ENCODE results near the gene TENT4B. TPM values are rescaled to one million over a fixed set of nuclear protein-coding genes. Genes with fewer than 3 reads are reported as not detected.
A peak's percentile ranks its signal among the peaks of the same experiment; 100 is the strongest.

The TENT4B gene
- total RNA-seq, 1 donor from 2014 or later: 13.2 TPM

- DNase-seq (no peak), ATAC-seq (ENCODE audit: low read depth) (no peak)
- intact Hi-C loops (cut with micrococcal nuclease): loop anchor here (2.0 kb wide), 1 partner anchor 13 kb away; no protein-coding TSS in a partner anchor
- Mint-ChIP-seq H3K27me3 (peaks cover 3% of the 10 kb centered on the region), H3K4me1 (peaks cover 5% of the 10 kb centered on the region), H3K27ac (no peak overlapping the region), H3K4me3 (no peak overlapping the region), H3K36me3 (ENCODE audit: low read depth) (no peaks in the 10 kb centered on the region), H3K9me3 (no peaks in the 10 kb centered on the region)
- ChIA-PET POLR2A (interaction anchor here (2.7 kb wide), 1 partner anchor 31 kb away, joined by 18 read pairs; no protein-coding TSS in a partner anchor), CTCF (interaction anchor here (3.8 kb wide), 1 partner anchor 111 kb away, joined by 28 read pairs; no protein-coding TSS in a partner anchor)
- TF ChIP-seq CTCF (IDR thresholded peaks at IDR 0.05): no peak
Observed at GRCh38 chr16:50244140-50244503, 91.0 kb downstream of the TENT4B start.

- TF ChIP-seq CTCF (IDR thresholded peaks at IDR 0.05): no peak
- H3K4me3 Mint-ChIP-seq: peak overlapping the region; percentile 77
- peaks cover 5% of the 10 kb centered on the region for H3K4me1 Mint-ChIP-seq
- ATAC-seq (ENCODE audit: low read depth): no peak
- POLR2A ChIA-PET: interaction anchor here (0.6 to 2.7 kb wide), 6 partner anchors 28 to 178 kb away, joined by 3 to 18 read pairs (median 3); partner anchors contain the start of gene HEATR3
- CTCF ChIA-PET: interaction anchor here (1.0 to 3.8 kb wide), 6 partner anchors 30 to 110 kb away, joined by 3 to 28 read pairs (median 6); no protein-coding TSS in a partner anchor
- no peak overlapping the region for H3K27ac Mint-ChIP-seq
- intact Hi-C loops (cut with micrococcal nuclease): loop anchor here (2.0 kb wide), 1 partner anchor 14 kb away; no protein-coding TSS in a partner anchor
- DNase-seq: no peak
- no peaks in the 10 kb centered on the region for H3K9me3 Mint-ChIP-seq
- H3K27me3 Mint-ChIP-seq: peaks cover 3% of the 10 kb centered on the region
- no peaks in the 10 kb centered on the region for H3K36me3 Mint-ChIP-seq (ENCODE audit: low read depth)
Observed at GRCh38 chr16:50244504-50245416, 91.7 kb downstream of the TENT4B start.

- ATAC-seq (ENCODE audit: low read depth) (peak; percentile 89), DNase-seq (peak; percentile 65)
- H3K36me3 Mint-ChIP-seq (ENCODE audit: low read depth): no peaks in the 10 kb centered on the region
- no peak for TF ChIP-seq CTCF (IDR thresholded peaks at IDR 0.05)
- peak overlapping the region; percentile 77 for H3K4me3 Mint-ChIP-seq
- H3K9me3 Mint-ChIP-seq: no peaks in the 10 kb centered on the region
- POLR2A ChIA-PET: interaction anchor here (0.6 to 2.7 kb wide), 6 partner anchors 28 to 179 kb away, joined by 3 to 18 read pairs (median 3); partner anchors contain the start of gene HEATR3
- H3K27me3 Mint-ChIP-seq: peaks cover 3% of the 10 kb centered on the region
- CTCF ChIA-PET: interaction anchor here (1.0 to 3.8 kb wide), 6 partner anchors 29 to 109 kb away, joined by 3 to 28 read pairs (median 6); no protein-coding TSS in a partner anchor
- intact Hi-C loops (cut with micrococcal nuclease): loop anchor here (1.0 to 2.0 kb wide), 6 partner anchors 15 to 124 kb away; partner anchors contain the start of gene ADCY7
- H3K27ac Mint-ChIP-seq: no peak overlapping the region
- peaks cover 5% of the 10 kb centered on the region for H3K4me1 Mint-ChIP-seq
Observed at GRCh38 chr16:50245417-50246298, 92.6 kb downstream of the TENT4B start.

GRCh38 chr16:50246299-50247122 is 93.4 kb downstream of the TENT4B start:
- DNase-seq (peak; percentile 38), ATAC-seq (ENCODE audit: low read depth) (peak; percentile 54)
- no peaks in the 10 kb centered on the region for H3K36me3 Mint-ChIP-seq (ENCODE audit: low read depth)
- ChIA-PET CTCF (interaction anchor here (0.6 to 3.8 kb wide), 7 partner anchors 28 to 109 kb away, joined by 3 to 28 read pairs (median 5); no protein-coding TSS in a partner anchor), POLR2A (interaction anchor here (1.1 to 2.7 kb wide), 7 partner anchors 26 to 180 kb away, joined by 3 to 18 read pairs (median 4); partner anchors contain the start of gene HEATR3)
- intact Hi-C loops (cut with micrococcal nuclease): loop anchor here (1.0 to 2.0 kb wide), 5 partner anchors 20 to 123 kb away; partner anchors contain the start of gene ADCY7
- TF ChIP-seq CTCF (IDR thresholded peaks at IDR 0.05): no peak
- H3K9me3 Mint-ChIP-seq: no peaks in the 10 kb centered on the region
- peaks cover 3% of the 10 kb centered on the region for H3K27me3 Mint-ChIP-seq
- H3K4me3 Mint-ChIP-seq: peak overlapping the region; percentile 83
- H3K4me1 Mint-ChIP-seq: peaks cover 5% of the 10 kb centered on the region
- H3K27ac Mint-ChIP-seq: no peak overlapping the region

Data from activated B cell treated with CpG ODN at 0.5 μM for 24 hours (primary cell).